GM19372 (cell line): ENCODE data around the gene FOXD4L6.
"Not testable (repeated sequence)": the region's sequence is repeated elsewhere in the genome, so short reads cannot be mapped to it uniquely, and the experiment has no call there.

ENCODE experiments used
- ATAC-seq: cut with Tn5 transposase; IDR thresholded peaks from one replicate; pipeline ENCODE4 v1.9.1; 2021; ENCODE audit warnings: mild to moderate bottlenecking, low read depth, moderate library complexity; ENCODE audit not compliant: unreplicated experiment

FOXD4L6 gene

GRCh38 chr9:41104542-41104941 is 23.9 kb downstream of the FOXD4L6 start:
- ATAC-seq, result not testable (repeated sequence)

GRCh38 chr9:41100508-41100907 is 28.0 kb downstream of the FOXD4L6 start:
- not testable (repeated sequence) for ATAC-seq

- not testable (repeated sequence) for ATAC-seq
Observed at GRCh38 chr9:41098759-41099158, 29.7 kb downstream of the FOXD4L6 start.

GRCh38 chr9:41095060-41095459 is 33.4 kb downstream of the FOXD4L6 start:
- not testable (repeated sequence) for ATAC-seq

- not testable (repeated sequence) for ATAC-seq
Observed at GRCh38 chr9:41094010-41094773, 34.3 kb downstream of the FOXD4L6 start.

- not testable (repeated sequence) for ATAC-seq
Observed at GRCh38 chr9:41090922-41091321, 37.6 kb downstream of the FOXD4L6 start.

- not testable (repeated sequence) for ATAC-seq
Observed at GRCh38 chr9:41090386-41090785, 38.1 kb downstream of the FOXD4L6 start.

GRCh38 chr9:41088450-41089059 is 39.9 kb downstream of the FOXD4L6 start:
- ATAC-seq, result peak; percentile 78

GRCh38 chr9:41087929-41088328 is 40.6 kb downstream of the FOXD4L6 start:
- ATAC-seq, result not testable (repeated sequence)

- ATAC-seq, result not testable (repeated sequence)
Observed at GRCh38 chr9:41087157-41087780, 41.2 kb downstream of the FOXD4L6 start.

GRCh38 chr9:41086685-41087084 is 41.8 kb downstream of the FOXD4L6 start:
- ATAC-seq, result not testable (repeated sequence)

GRCh38 chr9:41086215-41086614 is 42.3 kb downstream of the FOXD4L6 start:
- ATAC-seq, result not testable (repeated sequence)

- not testable (repeated sequence) for ATAC-seq
Observed at GRCh38 chr9:41082358-41082757, 46.1 kb downstream of the FOXD4L6 start.

GRCh38 chr9:41079464-41079863 is 49.0 kb downstream of the FOXD4L6 start:
- ATAC-seq, result not testable (repeated sequence)

- ATAC-seq, result not testable (repeated sequence)
Observed at GRCh38 chr9:41077586-41077985, 50.9 kb downstream of the FOXD4L6 start.
